HL-60 (cell line): ENCODE results near the gene METTL15.
"Not testable (repeated sequence)": the region's sequence is repeated elsewhere in the genome, so short reads cannot be mapped to it uniquely, and the experiment has no call there.

Source experiments
- DNase-seq, 2 experiments: peaks; one replicate each; pipeline ENCODE4 v3.0.0-alpha.2; 2010 to 2020; ENCODE audit warnings: low read depth in 1 of 2, low spot score in 1 of 2
- H3K27ac ChIP-seq: fragments of 250-450 bp; sonication (Bioruptor Pico); replicated peaks from 2 replicates; pipeline ENCODE4 v1.5.1; 2020; ENCODE audit warnings: mild to moderate bottlenecking, moderate library complexity
- H3K27me3 ChIP-seq: fragments of 250-450 bp; sonication (Bioruptor Pico); 2 replicates; pipeline ENCODE4 v1.5.1; 2021; ENCODE audit warnings: mild to moderate bottlenecking, moderate library complexity; ENCODE audit not compliant: insufficient read depth, poor library complexity, severe bottlenecking
- H3K4me3 ChIP-seq: replicated peaks from 2 replicates; pipeline ENCODE4 v1.5.1; 2011; ENCODE audit warnings: mild to moderate bottlenecking, control low read depth, low read length; ENCODE audit not compliant: insufficient read depth
- GABPA ChIP-seq: IDR thresholded peaks from 2 replicates; pipeline ENCODE4 v1.6.1; 2012; ENCODE audit warnings: low read depth
- POLR2AphosphoS5 ChIP-seq: IDR thresholded peaks from 2 replicates; pipeline ENCODE4 v1.6.1; 2012; ENCODE audit warnings: low read depth
- SPI1 ChIP-seq: IDR thresholded peaks from 2 replicates; pipeline ENCODE4 v1.6.1; 2012; ENCODE audit warnings: low read depth, mild to moderate bottlenecking, borderline replicate concordance
- TF ChIP-seq, protein P1 (sequence below): IDR thresholded peaks from one replicate; pipeline ENCODE4 v1.5.1; 2011; ENCODE audit warnings: low read length, control low read depth, inconsistent platforms; ENCODE audit not compliant: insufficient read depth
- TF ChIP-seq, protein P2 (sequence below): IDR thresholded peaks from 2 replicates; pipeline ENCODE4 v1.6.1; 2012; ENCODE audit warnings: low read depth; ENCODE audit not compliant: insufficient replicate concordance

The METTL15 gene

DNA sequence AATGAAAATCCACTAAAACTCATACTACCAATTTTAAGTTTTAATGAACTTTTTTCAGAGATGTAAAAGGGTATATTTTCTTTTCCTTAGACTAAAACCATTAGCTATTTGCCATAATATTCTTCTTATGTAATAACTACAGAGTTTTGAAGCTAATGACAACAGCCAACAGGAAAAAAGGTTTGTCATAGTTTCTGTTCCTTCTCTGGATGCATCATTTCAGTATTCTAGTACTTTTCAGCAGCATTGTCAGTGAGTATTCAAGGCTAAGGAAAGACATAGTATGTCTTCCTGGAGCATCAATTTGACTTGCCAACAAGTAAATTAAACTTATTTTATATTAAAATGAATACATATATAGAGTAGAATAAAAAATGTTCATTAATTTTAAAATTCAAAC, 166.0 kb downstream of the METTL15 start:
- TF ChIP-seq, protein P1, sequence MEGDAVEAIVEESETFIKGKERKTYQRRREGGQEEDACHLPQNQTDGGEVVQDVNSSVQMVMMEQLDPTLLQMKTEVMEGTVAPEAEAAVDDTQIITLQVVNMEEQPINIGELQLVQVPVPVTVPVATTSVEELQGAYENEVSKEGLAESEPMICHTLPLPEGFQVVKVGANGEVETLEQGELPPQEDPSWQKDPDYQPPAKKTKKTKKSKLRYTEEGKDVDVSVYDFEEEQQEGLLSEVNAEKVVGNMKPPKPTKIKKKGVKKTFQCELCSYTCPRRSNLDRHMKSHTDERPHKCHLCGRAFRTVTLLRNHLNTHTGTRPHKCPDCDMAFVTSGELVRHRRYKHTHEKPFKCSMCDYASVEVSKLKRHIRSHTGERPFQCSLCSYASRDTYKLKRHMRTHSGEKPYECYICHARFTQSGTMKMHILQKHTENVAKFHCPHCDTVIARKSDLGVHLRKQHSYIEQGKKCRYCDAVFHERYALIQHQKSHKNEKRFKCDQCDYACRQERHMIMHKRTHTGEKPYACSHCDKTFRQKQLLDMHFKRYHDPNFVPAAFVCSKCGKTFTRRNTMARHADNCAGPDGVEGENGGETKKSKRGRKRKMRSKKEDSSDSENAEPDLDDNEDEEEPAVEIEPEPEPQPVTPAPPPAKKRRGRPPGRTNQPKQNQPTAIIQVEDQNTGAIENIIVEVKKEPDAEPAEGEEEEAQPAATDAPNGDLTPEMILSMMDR, result no peak
- TF ChIP-seq SPI1 (no peak), GABPA (no peak), POLR2AphosphoS5 (no peak)
- TF ChIP-seq, protein P2, sequence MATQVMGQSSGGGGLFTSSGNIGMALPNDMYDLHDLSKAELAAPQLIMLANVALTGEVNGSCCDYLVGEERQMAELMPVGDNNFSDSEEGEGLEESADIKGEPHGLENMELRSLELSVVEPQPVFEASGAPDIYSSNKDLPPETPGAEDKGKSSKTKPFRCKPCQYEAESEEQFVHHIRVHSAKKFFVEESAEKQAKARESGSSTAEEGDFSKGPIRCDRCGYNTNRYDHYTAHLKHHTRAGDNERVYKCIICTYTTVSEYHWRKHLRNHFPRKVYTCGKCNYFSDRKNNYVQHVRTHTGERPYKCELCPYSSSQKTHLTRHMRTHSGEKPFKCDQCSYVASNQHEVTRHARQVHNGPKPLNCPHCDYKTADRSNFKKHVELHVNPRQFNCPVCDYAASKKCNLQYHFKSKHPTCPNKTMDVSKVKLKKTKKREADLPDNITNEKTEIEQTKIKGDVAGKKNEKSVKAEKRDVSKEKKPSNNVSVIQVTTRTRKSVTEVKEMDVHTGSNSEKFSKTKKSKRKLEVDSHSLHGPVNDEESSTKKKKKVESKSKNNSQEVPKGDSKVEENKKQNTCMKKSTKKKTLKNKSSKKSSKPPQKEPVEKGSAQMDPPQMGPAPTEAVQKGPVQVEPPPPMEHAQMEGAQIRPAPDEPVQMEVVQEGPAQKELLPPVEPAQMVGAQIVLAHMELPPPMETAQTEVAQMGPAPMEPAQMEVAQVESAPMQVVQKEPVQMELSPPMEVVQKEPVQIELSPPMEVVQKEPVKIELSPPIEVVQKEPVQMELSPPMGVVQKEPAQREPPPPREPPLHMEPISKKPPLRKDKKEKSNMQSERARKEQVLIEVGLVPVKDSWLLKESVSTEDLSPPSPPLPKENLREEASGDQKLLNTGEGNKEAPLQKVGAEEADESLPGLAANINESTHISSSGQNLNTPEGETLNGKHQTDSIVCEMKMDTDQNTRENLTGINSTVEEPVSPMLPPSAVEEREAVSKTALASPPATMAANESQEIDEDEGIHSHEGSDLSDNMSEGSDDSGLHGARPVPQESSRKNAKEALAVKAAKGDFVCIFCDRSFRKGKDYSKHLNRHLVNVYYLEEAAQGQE, result no peak
- Histone ChIP-seq H3K4me3 (no peak overlapping the region), H3K27ac (no peak overlapping the region), H3K27me3 (no peaks in the 10 kb centered on the region)
- DNase-seq, result no peak

DNA sequence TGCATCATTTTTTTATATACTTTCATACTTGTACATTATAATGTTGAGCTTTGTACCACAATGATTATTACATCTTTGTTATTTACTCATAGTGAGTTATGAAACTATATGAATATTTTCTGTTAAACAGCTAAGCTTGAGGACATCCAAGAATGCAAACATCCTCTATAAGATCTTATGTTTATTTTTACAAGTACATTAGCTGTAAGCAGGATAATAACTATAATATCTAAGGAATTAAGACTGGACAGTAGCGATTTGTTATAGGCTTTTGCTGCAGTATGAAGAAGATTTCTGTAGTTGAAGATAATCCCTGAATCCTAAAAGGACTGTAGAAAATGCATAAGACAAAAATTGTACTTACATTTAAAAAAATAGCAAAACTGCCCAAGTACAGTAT, 176.0 kb downstream of the METTL15 start:
- Histone ChIP-seq H3K4me3 (no peak overlapping the region), H3K27me3 (no peaks in the 10 kb centered on the region), H3K27ac (no peak overlapping the region)
- TF ChIP-seq, protein P1, result no peak
- TF ChIP-seq POLR2AphosphoS5 (no peak), GABPA (no peak), SPI1 (no peak)
- TF ChIP-seq, protein P2, result no peak
- no peak for DNase-seq

DNA sequence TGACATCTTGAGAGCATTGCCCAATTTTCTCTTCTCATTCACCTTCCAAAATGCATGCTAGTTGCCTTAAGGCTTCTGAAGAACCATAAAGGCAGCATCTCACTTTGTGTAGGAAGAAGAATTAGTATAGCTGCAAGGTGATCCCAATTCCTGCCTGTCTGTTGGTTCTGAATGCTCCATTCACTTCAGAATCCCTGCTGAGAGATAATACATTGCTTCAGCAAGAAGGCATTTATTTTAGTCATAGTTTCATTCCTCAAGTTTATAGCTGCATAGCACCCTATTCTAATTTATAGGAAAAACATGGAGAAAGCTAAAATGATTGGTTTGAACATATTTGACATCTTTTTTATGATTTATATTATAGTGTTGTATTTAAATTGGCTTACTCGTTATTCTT, 181.3 kb downstream of the METTL15 start:
- TF ChIP-seq POLR2AphosphoS5 (no peak), SPI1 (no peak), GABPA (no peak)
- TF ChIP-seq, protein P2, result no peak
- TF ChIP-seq, protein P1, result no peak
- Histone ChIP-seq H3K4me3 (no peak overlapping the region), H3K27ac (no peak overlapping the region), H3K27me3 (no peaks in the 10 kb centered on the region)
- no peak for DNase-seq

DNA sequence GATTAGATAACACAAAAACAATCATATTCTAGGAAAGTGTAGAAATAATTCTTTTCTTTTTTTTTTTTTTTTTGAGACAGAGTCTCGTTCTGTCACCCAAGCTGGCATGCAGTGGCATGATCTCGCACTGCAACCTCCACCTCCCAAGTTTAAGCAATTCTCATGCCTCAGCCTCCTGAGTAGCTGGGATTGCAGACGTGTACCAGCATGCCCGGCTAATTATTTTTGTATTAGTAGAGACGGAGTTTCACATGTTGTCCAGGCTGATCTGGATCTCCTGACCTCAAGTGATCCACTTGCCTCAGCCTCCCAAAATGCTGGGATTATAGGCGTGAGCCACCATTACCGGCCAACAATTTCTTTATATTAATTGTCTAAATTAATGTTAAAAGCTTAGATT, 182.8 kb downstream of the METTL15 start:
- H3K27me3 ChIP-seq, H3K27ac ChIP-seq, DNase-seq, H3K4me3 ChIP-seq: not testable (repeated sequence)
